DLD1 (cell line): Measurements from ENCODE around the gene TRAF2.

ENCODE experiments used
- in situ Hi-C: cut with HindIII; loops from 2 replicates; pipeline ENCODE4 v1.10.0; 2017; ENCODE audit warnings: low sequenced_read_pairs

TRAF2 gene

DNA sequence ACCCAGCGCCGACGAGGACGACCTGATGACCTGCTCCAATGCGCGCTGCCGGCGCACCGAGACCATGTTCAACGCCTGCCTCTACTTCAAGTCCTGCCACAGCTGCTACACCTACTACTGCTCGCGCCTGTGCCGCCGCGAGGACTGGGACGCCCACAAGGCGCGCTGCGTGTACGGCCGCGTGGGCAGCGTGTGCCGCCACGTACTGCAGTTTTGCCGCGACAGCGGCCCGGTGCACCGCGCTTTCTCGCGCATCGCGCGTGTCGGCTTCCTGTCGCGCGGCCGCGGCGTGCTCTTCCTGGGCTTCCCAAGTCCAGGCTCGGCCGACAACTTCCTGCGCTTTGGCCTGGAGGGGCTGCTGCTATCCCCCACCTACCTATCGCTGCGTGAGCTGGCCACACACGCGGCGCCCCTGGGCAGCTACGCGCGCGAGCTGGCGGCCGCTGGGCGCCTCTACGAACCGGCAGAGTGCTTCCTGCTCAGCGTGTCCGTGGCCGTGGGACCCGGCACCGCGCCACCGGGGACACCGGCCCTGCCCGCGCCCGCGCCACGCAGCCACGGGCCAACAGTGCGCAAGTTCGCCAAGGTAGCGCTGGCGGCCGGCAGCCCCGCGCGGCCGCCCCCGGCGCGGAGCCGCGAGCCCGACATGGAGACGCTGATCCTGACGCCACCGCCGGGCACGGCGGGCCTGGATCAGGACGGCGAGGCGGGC lies 39.8 kb upstream of the TRAF2 start:
- in situ Hi-C loops = no loop called here

- in situ Hi-C loops = no loop called here
These were observed 39.1 kb upstream of the TRAF2 start for GRCh38 chr9:136847088-136847825.

DNA sequence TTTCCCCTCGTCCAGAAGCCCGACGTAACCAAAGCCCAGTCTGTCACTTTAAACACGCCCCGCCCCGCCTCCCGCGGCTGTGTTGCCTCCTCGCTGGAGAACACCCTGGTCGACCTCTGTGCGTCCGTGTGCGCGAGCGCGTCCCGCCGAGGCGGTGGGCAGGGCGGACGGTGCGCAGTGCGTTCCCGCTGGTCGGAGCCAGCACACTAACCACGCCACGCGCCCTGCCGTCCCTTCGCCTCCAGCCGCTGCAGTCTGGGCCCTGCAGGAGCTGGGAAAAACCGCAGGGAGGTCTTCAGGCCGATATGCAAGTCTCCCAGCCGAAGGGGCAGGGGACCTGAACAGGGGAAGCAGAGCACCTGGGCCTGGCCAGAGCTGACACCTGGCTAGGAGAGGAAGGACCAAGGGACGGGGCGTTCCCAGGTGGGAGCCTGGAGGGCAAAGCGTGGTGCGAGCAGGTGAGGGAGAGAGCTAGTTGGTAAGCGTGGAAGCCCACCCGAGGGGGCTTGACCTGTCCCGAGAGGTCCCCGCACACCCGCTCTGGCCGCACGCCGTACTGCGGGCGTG lies 38.4 kb upstream of the TRAF2 start:
- in situ Hi-C loops = no loop called here

DNA sequence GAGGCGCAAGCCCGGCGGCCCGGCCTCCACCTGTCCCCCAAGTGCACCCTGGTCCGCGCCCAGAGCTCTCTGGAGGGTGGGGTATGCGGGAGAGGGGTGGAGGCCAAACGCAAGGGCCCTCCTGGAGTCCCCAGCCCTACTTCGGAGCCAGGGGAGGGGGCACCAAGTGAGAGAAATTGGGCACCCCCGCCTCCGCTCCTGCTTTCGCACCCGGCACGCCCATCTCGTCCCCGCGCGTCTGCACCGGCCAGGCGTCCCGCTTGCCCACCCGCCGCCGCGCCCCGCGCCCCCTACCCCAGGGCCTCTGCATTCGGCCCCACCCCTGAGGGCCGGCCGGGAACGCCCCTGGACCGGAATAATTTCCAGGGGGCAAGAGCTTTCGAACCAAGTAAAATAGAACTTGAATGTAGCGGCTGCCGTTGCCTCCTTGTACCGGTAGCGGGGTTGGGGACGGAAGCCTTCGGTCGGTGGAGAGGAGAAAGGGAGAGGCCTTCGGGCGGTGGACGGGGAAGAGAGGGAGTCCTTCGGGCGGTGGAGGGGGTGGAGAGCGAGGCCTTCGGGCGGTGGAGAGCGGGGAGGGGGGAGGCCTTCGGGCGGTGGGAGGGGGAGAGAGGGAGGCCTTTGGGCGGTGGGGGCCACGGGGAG lies 37.8 kb upstream of the TRAF2 start:
- in situ Hi-C loops = no loop called here

DNA sequence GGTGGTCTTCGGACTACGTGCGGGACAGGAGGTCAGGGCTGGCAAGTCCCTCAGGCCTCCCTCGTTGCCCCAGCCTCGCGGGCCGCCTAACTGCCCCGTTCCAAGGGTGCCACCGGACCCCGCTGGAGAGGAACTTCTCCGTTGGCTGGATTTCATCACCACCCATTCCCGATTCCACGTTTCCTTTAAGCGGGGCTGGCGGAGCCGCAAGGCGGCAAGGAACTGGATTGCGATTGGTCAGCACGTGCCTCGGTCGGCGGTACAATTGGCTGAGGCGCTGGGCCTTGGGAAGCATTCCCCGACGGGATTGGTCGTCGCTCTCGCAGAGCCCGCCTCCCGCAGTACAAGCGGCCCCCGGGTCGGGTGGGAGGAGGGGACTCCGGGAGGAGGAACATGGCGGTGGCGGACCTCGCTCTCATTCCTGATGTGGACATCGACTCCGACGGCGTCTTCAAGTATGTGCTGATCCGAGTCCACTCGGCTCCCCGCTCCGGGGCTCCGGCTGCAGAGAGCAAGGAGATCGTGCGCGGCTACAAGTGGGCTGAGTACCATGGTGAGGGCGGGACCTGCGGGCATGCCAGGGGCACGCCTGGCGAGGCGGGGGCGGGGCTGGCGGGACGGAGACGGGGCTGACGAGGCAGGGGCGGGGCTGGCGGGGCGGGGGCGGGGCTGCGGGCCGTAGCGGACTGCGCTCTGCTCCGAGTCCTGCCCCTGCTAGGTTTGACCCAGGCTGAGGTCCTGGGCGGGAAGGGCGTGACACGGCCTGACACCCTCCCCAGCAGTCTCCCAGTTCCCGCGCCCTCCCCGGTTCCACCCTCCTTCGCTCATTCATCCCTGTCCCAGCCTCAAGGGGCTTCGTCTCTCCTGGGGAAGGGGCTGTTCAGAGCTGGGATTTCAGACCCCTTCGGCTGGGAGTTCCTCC lies 37.0 kb upstream of the TRAF2 start, which contains the start of gene PHPT1:
TSS of gene PHPT1 (plus strand) at position 372 of the 922 bp plus-strand sequence. CDS start at position 394, 22 bp downstream.
- in situ Hi-C loops = no loop called here

GRCh38 chr9:136849960-136850865 lies 36.1 kb upstream of the TRAF2 start:
- in situ Hi-C loops = no loop called here

GRCh38 chr9:136850866-136851775 lies 35.2 kb upstream of the TRAF2 start:
- in situ Hi-C loops = no loop called here

DNA sequence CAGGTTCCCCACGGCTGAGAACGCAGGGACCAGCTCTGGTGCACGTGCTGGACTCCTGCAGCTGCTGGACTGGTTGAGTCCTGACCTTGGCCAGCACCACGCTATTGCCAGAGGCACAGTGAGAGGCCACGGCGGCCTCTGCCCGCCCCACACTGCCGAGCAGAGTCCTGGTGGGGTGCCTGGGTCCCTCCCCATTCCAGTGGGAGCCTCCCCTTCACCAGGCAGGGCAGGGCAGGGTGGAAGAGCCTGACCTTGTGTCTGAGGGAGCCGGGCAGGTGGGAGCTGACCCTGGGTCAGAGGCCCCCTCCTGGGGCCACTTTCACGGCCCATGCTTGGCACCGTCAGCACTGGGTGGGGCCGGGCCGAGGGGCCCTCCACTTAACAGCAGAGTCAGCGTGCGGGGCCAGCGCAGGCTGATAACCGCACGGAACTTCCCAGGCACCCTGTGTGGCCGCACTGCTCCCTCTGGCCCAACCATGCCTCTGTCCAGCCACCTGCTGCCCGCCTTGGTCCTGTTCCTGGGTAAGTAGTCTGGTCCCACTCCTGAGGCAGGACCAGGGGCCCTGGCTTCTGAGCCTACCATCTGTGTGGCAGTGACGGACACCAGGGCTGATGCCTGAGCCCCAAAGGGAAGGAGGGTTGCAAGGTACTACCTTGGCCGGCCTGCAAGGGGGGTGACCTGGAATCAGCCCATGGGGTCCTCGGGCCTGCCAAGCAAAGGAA lies 34.2 kb upstream of the TRAF2 start, which contains the start of gene MAMDC4:
TSS of gene MAMDC4 (plus strand) at position 406 of the 723 bp plus-strand sequence. CDS start at position 477, 71 bp downstream.
- in situ Hi-C loops = no loop called here

DNA sequence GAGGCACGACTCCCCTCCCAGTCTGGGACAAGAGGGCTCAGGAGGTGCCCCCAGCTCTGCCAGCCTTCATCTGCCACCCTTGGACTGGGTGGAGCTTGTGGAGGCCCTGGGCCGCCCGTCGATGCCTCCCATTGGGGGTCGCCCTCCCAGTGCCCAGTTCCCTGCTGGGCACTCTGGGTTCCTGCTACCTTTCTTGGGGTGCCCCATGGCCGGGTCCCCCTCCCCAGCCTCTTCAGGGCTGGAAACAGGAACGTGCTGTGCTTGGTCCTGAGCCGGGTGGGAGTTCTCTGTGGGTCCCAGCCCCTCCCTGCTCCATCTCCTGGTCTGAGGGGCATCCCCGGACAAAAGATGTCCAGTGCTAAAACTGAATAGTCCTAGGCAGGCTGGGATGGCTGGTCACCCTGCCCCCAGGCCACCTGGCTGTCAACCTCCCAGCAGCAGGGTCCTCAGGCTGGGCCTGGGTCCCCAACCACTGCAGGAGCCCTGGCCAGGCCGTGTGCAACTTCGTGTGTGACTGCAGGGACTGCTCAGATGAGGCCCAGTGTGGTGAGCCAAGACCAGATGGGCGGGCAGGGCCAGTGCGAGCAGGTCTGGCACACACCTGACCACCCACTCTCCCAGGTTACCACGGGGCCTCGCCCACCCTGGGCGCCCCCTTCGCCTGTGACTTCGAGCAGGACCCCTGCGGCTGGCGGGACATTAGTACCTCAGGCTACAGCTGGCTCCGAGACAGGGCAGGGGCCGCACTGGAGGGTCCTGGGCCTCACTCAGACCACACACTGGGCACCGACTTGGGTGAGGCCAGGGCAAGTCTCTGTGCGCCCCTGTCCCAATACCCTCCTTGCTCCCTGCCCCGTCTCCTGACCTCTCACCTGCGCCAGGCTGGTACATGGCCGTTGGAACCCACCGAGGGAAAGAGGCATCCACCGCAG lies 33.4 kb upstream of the TRAF2 start:
- in situ Hi-C loops = no loop called here

DNA sequence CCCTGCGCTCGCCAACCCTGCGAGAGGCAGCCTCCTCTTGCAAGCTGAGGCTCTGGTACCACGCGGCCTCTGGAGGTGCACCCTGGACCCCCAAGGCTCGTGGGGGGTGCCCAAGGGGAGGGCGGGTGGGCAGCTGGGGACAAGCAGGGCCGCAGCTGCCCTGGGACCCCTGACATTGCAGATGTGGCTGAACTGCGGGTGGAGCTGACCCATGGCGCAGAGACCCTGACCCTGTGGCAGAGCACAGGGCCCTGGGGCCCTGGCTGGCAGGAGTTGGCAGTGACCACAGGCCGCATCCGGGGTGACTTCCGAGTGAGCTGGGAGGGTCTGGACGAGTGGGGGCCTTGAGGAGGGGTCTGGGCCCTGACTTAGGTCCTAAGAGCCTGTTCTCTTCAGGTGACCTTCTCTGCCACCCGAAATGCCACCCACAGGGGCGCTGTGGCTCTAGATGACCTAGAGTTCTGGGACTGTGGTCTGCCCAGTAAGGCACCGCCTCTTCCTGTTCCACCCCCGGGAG lies 32.7 kb upstream of the TRAF2 start:
- in situ Hi-C loops = no loop called here

DNA sequence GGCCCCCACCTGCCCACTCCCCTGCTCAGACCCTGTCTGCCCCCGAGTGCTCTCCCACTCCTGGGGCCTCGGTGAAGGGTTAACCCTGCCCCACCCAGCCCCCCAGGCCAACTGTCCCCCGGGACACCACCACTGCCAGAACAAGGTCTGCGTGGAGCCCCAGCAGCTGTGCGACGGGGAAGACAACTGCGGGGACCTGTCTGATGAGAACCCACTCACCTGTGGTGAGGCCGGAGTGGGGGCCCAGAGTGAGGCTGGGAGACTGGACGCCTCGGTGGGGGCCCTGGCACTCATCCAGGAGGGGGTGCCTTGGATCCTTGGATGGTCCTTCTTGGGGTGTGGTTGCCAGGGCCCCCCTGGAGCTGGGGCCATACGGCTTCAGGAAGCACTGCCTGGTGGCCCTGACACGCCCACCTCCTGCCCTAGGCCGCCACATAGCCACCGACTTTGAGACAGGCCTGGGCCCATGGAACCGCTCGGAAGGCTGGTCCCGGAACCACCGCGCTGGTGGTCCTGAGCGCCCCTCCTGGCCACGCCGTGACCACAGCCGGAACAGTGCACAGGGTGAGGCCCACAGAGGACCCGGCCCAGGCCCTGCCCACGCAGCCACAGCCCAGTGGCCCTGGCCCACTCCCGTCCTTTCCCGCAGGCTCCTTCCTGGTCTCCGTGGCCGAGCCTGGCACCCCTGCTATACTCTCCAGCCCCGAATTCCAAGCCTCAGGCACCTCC lies 32.0 kb upstream of the TRAF2 start:
- in situ Hi-C loops = no loop called here

DNA sequence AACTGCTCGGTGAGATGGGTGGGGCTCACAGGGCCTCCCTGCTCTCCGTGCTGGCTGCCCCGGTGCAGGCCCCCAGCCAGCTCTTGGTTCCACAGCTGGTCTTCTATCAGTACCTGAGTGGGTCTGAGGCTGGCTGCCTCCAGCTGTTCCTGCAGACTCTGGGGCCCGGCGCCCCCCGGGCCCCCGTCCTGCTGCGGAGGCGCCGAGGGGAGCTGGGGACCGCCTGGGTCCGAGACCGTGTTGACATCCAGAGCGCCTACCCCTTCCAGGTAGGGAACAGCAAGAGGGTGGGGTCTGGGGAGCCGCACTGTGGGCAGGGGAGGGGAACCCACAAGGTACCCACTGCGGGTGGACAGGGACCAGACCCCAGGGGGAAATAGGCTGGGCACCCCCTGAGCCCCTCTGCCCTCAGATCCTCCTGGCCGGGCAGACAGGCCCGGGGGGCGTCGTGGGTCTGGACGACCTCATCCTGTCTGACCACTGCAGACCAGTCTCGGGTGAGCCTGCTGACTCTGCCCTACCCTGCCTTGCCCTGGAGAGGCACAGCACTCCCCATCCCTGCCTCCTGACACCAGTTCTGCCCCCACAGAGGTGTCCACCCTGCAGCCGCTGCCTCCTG lies 31.4 kb upstream of the TRAF2 start:
- in situ Hi-C loops = no loop called here

DNA sequence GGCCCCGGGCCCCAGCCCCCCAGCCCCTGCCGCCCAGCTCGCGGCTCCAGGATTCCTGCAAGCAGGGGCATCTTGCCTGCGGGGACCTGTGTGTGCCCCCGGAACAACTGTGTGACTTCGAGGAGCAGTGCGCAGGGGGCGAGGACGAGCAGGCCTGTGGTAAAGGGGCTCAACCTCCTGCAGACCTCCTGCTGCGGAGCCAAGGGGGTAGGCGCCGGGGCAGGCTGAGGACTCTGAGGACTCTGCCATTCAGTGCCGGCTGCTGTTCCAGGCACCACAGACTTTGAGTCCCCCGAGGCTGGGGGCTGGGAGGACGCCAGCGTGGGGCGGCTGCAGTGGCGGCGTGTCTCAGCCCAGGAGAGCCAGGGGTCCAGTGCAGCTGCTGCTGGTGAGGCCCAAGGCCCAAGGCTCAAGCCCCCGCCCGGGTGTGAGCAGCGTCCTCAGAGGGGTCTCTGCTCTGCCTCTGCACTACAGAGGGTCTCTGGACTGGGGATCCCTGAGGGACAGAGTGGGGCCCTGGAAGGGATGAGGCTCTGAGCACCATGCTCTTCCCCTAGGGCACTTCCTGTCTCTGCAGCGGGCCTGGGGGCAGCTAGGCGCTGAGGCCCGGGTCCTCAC lies 30.7 kb upstream of the TRAF2 start:
- in situ Hi-C loops = no loop called here

DNA sequence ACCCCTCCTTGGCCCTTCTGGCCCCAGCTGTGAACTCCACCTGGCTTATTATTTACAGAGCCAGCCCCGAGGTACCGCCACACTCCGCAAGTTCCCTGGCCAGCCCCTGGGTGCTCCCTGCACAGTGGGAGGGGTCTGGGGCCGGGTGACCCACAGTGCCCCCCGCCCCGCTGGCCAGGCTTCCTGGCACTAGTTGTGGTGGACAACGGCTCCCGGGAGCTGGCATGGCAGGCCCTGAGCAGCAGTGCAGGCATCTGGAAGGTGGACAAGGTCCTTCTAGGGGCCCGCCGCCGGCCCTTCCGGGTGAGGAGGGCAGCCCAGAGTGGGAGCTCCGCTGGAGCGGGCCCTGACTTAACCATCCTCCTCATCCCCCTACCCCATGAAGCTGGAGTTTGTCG lies 30.2 kb upstream of the TRAF2 start:
- in situ Hi-C loops = no loop called here
